GM12864 (cell line): Measurements from ENCODE around the gene OPTN.
"Not testable (repeated sequence)": the region's sequence is repeated elsewhere in the genome, so short reads cannot be mapped to it uniquely, and the experiment has no call there.

Source experiments
- DNase-seq: peaks from one replicate; pipeline ENCODE4 v3.0.0-alpha.2; 2011; ENCODE audit warnings: low read depth
- H3K4me3 ChIP-seq: 2 replicates; pipeline ENCODE4 v1.5.1; 2011; ENCODE audit warnings: mild to moderate bottlenecking, low read depth, low read length, control low read depth
- CTCF ChIP-seq: IDR thresholded peaks from 2 replicates; pipeline ENCODE4 v1.5.1; 2011; ENCODE audit warnings: low read depth, mild to moderate bottlenecking, moderate library complexity, low read length, control low read depth, inconsistent platforms; ENCODE audit errors: missing control alignments

Gene OPTN

GRCh38 chr10:13089345-13089744, 10.6 kb upstream of the OPTN start:
- no peak for TF ChIP-seq CTCF
- no peak overlapping the region for H3K4me3 ChIP-seq
- DNase-seq: no peak

DNA sequence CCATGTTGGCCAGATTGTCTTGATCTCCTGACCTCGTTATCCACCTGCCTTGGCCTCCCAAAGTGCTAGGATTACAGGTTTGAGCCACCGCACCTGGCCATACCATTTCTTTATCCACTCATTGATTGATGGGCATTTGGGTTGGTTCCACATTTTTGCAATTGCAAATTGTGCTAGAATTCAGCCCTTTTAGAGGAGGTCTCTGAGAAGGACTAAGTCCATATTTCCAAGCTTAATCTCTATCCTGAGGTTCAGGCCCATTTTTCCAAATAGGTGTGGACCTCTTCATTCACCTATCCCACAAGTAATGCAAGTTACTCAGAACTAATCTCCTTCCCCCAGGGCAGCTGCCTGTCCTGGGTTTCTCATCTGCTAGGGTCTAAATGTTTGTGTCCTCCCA, 9.7 kb upstream of the OPTN start:
- H3K4me3 ChIP-seq: no peak overlapping the region
- no peak for DNase-seq
- no peak for TF ChIP-seq CTCF

GRCh38 chr10:13091801-13092200, 8.2 kb upstream of the OPTN start:
- no peak for DNase-seq
- no peak for TF ChIP-seq CTCF
- no peak overlapping the region for H3K4me3 ChIP-seq

GRCh38 chr10:13092291-13093102, 7.5 kb upstream of the OPTN start:
- no peak for DNase-seq
- no peak overlapping the region for H3K4me3 ChIP-seq
- no peak for TF ChIP-seq CTCF

GRCh38 chr10:13094082-13094481, 5.9 kb upstream of the OPTN start:
- not testable (repeated sequence) for DNase-seq, H3K4me3 ChIP-seq

DNA sequence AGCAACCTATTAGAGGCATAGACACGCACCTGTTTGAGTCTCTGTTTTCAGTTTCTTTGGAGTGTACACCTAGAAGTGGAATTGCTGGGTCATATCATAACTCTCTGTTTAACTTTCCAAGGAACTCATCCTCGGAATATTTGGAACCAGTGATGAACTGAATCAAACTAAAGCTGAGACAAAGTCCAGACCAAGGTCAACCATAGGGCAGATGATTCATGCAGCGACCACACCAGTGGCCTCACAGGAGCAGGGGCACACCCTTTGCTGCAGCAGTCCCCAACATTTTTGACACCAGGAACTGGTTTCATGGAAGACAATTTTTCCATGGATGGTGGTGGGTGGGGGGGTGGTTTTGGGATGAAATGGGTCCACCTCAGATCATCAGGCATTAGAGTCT, 4.9 kb upstream of the OPTN start:
- no peak for TF ChIP-seq CTCF
- no peak for DNase-seq
- H3K4me3 ChIP-seq: no peak overlapping the region

- DNase-seq: no peak
- no peak overlapping the region for H3K4me3 ChIP-seq
- TF ChIP-seq CTCF: no peak
These were observed 4.0 kb upstream of the OPTN start for GRCh38 chr10:13095929-13096328.
